Activated naive CD4-positive, alpha-beta T cell treated with anti-CD3 and anti-CD28 coated beads, Interleukin-2, amount 10 ng/mL, durations not matched to agents 5 hours and 36 hours (primary cell): ENCODE data around the gene SLU7. TPM values are rescaled to one million over a fixed set of nuclear protein-coding genes. Genes with fewer than 3 reads are reported as not detected.

ENCODE experiments used
- total RNA-seq, 2 experiments: library from RNA; stranded (reverse); gene quantifications; one replicate each; pipeline ENCODE4 v1.2.3, GENCODE V29; 2021

The SLU7 gene
- total RNA-seq = 10 to 100 TPM; 59.6 to 66.4 TPM

GRCh38 chr5:160418561-160419457, at the start of gene SLU7:
SLU7 (minus strand) TSS chr5:160419081; CDS start chr5:160415294, 3,787 bp downstream.

GRCh38 chr5:160421625-160422258, 2.9 kb upstream of the SLU7 start, which contains the start of gene PTTG1:
PTTG1 (plus strand) TSS chr5:160421855; CDS start chr5:160422313, 458 bp downstream.

GRCh38 chr5:160399402-160400353, 19.2 kb downstream of the SLU7 start, which contains the start of gene FAM200C:
FAM200C (minus strand) TSS chr5:160400054; CDS start chr5:160395490, 4,564 bp downstream.

GRCh38 chr5:160369990-160370712, 48.7 kb downstream of the SLU7 start, which contains the start of gene C1QTNF2:
C1QTNF2 (minus strand) TSS chr5:160370626; CDS start chr5:160355011, 15,615 bp downstream.

Other genes starting within 250 kb of the SLU7 start
- gene FABP6, start 189.6 kb downstream of the SLU7 start, total RNA-seq = not detected
- gene CCNJL, start 106.5 kb downstream of the SLU7 start, total RNA-seq = not detected
- not detected for gene C1QTNF2, start 48.5 kb downstream of the SLU7 start, total RNA-seq
- gene FAM200C, start 19.0 kb downstream of the SLU7 start, total RNA-seq = under 1 TPM; 0.40 to 0.55 TPM
- gene PTTG1, start 2.8 kb upstream of the SLU7 start, total RNA-seq = 100 to 1,000 TPM; 109 to 113 TPM